Measurements from ENCODE around the gene SLC44A1.

The SLC44A1 gene

DNA sequence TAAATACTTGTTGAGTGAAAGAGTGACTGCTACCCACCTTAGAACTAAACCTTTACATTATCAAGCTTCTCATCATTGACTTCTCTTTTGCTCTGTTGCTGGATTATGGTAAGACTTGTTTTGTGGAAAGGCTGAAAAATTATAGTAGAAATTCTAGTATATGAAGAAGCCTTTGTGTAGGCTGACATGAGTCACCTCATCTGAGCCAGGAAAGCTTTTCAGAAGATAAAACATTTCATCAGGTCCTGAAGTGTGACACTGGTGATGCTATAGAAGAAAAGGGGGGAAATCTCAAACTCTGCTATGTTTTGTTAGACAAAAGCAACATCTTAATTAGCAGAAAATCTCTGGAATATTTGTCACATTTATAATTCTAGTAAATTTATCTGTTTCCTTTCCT, 18.4 kb upstream of the SLC44A1 start:
- TF ChIP-seq, protein P1, sequence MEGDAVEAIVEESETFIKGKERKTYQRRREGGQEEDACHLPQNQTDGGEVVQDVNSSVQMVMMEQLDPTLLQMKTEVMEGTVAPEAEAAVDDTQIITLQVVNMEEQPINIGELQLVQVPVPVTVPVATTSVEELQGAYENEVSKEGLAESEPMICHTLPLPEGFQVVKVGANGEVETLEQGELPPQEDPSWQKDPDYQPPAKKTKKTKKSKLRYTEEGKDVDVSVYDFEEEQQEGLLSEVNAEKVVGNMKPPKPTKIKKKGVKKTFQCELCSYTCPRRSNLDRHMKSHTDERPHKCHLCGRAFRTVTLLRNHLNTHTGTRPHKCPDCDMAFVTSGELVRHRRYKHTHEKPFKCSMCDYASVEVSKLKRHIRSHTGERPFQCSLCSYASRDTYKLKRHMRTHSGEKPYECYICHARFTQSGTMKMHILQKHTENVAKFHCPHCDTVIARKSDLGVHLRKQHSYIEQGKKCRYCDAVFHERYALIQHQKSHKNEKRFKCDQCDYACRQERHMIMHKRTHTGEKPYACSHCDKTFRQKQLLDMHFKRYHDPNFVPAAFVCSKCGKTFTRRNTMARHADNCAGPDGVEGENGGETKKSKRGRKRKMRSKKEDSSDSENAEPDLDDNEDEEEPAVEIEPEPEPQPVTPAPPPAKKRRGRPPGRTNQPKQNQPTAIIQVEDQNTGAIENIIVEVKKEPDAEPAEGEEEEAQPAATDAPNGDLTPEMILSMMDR (IDR thresholded peaks at IDR 0.05): no peak
- DNase-seq (ENCODE audit: low spot score): no peak

DNA sequence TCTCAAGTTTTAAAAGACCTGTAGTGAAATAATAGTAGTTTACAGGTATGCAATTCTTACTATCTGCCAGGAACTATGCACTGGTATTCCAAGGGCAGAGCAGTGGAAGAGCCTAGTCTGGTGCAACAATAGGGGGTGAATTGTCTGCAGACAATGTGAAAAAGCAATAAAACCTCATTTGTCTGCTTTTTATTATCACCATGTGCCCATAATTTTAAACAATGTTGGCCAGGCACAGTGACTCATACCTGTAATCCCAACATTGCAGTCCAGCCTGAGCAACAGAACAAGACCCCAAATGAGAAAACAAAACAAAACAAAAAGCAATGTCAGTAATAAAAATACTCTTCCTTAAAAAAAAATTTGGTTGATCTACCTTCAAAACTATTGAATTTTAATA, 12.2 kb upstream of the SLC44A1 start:
- H3K27ac ChIP-seq: no peak overlapping the region
- DNase-seq (ENCODE audit: low spot score): no peak
- H3K4me3 ChIP-seq: no peak overlapping the region
- TF ChIP-seq, protein P1 (IDR thresholded peaks at IDR 0.05): no peak

More for the DNA sequence above, 18.4 kb upstream of the SLC44A1 start:
- no peak overlapping the region for H3K27ac ChIP-seq
- H3K4me3 ChIP-seq: no peak overlapping the region

DNA sequence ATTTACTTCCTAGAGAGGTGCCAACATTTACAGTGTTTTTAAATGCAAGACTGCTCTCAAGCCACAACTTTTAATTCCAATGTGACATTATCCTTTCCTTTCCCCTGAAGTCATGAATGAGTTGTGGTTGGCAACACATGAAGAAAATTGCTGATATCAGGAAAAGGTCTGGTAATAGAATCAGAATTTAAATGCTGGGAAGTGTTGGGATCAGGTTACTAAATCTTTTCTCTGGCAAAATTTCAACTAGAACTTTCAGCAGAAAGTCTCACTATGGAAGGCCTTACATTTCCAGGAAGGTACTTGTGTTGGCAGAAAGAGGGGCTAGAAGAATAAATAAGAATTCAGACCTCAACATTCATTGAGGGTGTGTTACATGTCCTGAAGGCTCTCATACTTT, 10.6 kb upstream of the SLC44A1 start:
- Histone ChIP-seq H3K4me3 (no peak overlapping the region), H3K27ac (no peak overlapping the region)
- TF ChIP-seq, protein P1 (IDR thresholded peaks at IDR 0.05): no peak
- DNase-seq (ENCODE audit: low spot score): no peak

DNA sequence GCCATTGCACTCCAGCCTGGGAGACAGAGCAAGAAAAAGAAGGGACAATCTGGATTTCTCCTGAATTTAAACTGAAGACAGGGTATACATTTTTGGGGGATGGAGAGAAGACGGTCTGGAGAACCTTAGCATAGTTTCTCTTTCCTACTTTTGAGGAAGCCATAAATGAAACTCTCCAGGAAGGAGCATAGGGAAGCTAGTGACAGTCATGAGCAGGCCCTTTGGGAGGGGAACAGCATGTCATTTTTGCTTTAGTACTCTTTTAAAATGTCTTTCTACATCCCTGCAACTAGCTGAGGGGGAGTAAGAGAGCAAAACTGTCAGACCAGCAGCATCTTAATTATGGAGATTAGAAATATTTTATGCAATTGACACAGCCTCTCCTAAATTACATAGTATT, 8.2 kb upstream of the SLC44A1 start:
- TF ChIP-seq, protein P1 (IDR thresholded peaks at IDR 0.05): no peak
- H3K27ac ChIP-seq: no peak overlapping the region
- H3K4me3 ChIP-seq: no peak overlapping the region
- DNase-seq (ENCODE audit: low spot score): no peak

DNA sequence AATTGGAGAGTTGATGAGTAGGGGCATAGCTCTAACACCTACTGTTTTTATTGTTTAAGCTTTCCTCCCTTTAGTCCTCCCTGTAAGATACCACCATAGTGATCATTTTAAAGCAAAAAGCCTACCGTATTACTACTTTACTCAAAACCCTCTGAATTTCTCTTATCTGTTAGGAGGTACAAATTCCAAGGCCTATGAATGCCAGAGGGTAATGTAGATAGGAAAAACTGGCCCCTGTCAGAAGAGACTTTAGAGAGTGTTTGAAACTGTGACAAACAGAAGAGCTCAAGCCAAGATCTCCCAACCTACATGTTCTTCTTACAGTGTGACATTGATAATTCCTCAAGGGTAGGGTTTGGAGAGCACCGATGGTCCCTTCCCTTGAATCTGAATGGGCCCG, 7.2 kb upstream of the SLC44A1 start:
- no peak for DNase-seq (ENCODE audit: low spot score)
- H3K4me3 ChIP-seq: no peak overlapping the region
- no peak overlapping the region for H3K27ac ChIP-seq
- TF ChIP-seq, protein P1 (IDR thresholded peaks at IDR 0.05): no peak

DNA sequence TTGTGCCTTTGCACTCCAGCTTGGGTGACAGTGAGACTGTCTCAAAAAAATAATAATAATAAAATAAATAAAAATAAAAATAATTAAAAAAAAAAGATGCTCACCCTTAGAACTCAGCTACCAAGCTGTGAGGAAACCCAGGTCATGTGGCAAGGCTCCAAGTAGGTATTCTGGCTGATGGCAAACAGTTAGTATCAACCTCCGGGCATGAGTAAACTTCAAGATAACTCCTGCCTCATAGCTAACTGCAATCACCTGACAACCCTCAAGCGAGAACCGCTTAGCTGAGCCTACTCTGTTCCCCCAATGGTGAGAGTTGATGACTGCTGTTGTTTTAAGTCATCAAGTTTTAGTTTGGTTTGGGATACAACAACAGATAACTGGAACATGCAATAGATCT, 6.1 kb upstream of the SLC44A1 start:
- Histone ChIP-seq H3K27ac (no peak overlapping the region), H3K4me3 (no peak overlapping the region)
- DNase-seq (ENCODE audit: low spot score): no peak
- TF ChIP-seq, protein P1 (IDR thresholded peaks at IDR 0.05): no peak

DNA sequence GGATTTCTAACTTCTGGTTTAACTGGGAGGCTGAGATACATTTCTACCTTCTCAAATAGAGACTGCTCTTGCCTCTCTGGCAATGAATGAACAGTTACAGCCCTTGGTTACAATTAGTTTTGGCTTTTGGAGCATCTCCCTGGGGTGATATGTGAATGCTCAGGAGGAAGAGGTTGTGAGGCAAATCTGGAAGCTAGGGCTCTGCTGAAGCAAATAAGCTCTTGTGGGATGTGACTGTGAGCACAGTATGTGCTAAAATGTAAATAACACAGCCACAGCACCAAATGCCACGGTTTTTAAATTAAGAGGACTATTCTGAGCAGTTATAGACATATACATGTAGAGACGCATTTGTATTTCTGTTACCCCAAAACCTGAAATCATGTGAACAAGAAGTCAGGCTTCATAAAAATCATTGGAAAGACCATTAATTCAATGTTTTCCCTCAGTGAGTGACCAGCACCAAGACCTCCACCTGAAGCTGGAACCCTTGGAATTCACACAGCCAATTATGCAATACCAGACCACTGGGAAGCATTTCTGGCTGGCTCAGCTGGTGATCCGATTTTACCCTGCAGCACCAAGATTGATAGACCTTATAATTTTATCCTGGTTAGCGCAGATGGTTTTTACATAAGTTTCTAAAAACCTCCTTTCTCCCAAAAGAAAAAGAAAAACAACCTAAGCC, 3.0 kb upstream of the SLC44A1 start:
- no peak for DNase-seq (ENCODE audit: low spot score)
- TF ChIP-seq, protein P1 (IDR thresholded peaks at IDR 0.05): no peak
- Histone ChIP-seq H3K4me3 (no peak overlapping the region), H3K27ac (no peak overlapping the region)
